HepG2 (cell line): Measurements from ENCODE around the gene GJA9. TPM values are rescaled to one million over a fixed set of nuclear protein-coding genes. Genes with fewer than 3 reads are reported as not detected.

Source experiments
- AGO2 ChIP-seq: fragments of 200-400 bp; formaldehyde crosslinking; optimal IDR thresholded peaks from 2 replicates; pipeline ENCODE3; 2017; ENCODE audit warnings: mild to moderate bottlenecking, low read depth, low read length, moderate library complexity
- DMAP1 ChIP-seq: IDR thresholded peaks from 2 replicates; pipeline ENCODE4 v1.6.1; 2016
- ETV5 ChIP-seq: IDR thresholded peaks from 2 replicates; pipeline ENCODE4 v1.6.1; 2018; ENCODE audit warnings: missing biosample characterization, missing genetic modification reagents, inconsistent platforms, borderline replicate concordance
- HNRNPUL1 ChIP-seq: fragments of 200-400 bp; formaldehyde crosslinking; IDR thresholded peaks from 2 replicates; pipeline ENCODE4 v1.6.1; 2017; ENCODE audit warnings: low read depth, mild to moderate bottlenecking, low read length, moderate library complexity
- MAF1 ChIP-seq: sonication (generic); formaldehyde crosslinking; IDR thresholded peaks from 2 replicates; pipeline ENCODE4 v1.5.0; 2020; ENCODE audit warnings: missing genetic modification reagents, borderline replicate concordance
- MTF1 ChIP-seq: sonication (generic); formaldehyde crosslinking; IDR thresholded peaks from 2 replicates; pipeline ENCODE4 v1.5.0; 2020; ENCODE audit warnings: missing genetic modification reagents
- MYNN ChIP-seq: sonication (generic); formaldehyde crosslinking; IDR thresholded peaks from 2 replicates; pipeline ENCODE4 v1.4.0; 2020; ENCODE audit warnings: mild to moderate bottlenecking, low read depth, missing genetic modification reagents
- PRMT3 ChIP-seq: sonication (generic); formaldehyde crosslinking; IDR thresholded peaks from 2 replicates; pipeline ENCODE4 v1.8.1; 2022; ENCODE audit warnings: low read depth, mild to moderate bottlenecking, moderate library complexity, missing genetic modification reagents, borderline replicate concordance
- TBX3 ChIP-seq: fragments of 450-650 bp; IDR thresholded peaks from 2 replicates; pipeline ENCODE4 v1.6.1; 2017; ENCODE audit warnings: antibody characterized with exemption, mild to moderate bottlenecking, inconsistent platforms, borderline replicate concordance
- TP53 ChIP-seq: sonication (generic); formaldehyde crosslinking; conservative IDR thresholded peaks from 2 replicates; pipeline ENCODE4 v1.4.0; 2020; ENCODE audit warnings: missing genetic modification reagents
- ZNF3 ChIP-seq: IDR thresholded peaks from 2 replicates; pipeline ENCODE4 v1.7.0; 2017; ENCODE audit warnings: inconsistent platforms
- ZNF564 ChIP-seq: sonication (generic); formaldehyde crosslinking; IDR thresholded peaks from 2 replicates; pipeline ENCODE4 v1.8.1; 2023; ENCODE audit warnings: mild to moderate bottlenecking, missing genetic modification reagents
- ZNF891 ChIP-seq: sonication (generic); formaldehyde crosslinking; IDR thresholded peaks from 2 replicates; pipeline ENCODE4 v1.5.0; 2020; ENCODE audit warnings: mild to moderate bottlenecking, missing genetic modification reagents
- polyA plus RNA-seq, 8 experiments: library from polyadenylated mRNA; depleted of rRNA in 3 of 8; stranded (reverse) in 7 of 8; unstranded in 1 of 8; fragments of >200 nt; fragmentation: Illumina TruSeq in 4 of 8; extraction: Trizol in 4 of 8; gene quantifications; 2 replicates each; pipeline versions ENCODE4 v1.2.1 to v1.2.3, GENCODE V29; 2011 to 2016; ENCODE audit warnings: low read depth in 4 of 8, missing spikeins in 1 of 8, mixed read lengths in 1 of 8; ENCODE audit not compliant: insufficient read depth in 1 of 8
- total RNA-seq, 5 experiments: library from RNA; depleted of rRNA; stranded (reverse); fragments of >200 nt; fragmentation: Illumina TruSeq; extraction: Trizol; gene quantifications; 2 replicates each; pipeline ENCODE4 v1.2.3, GENCODE V29; 2016; ENCODE audit warnings: low read depth in 1 of 5
- TF ChIP-seq, protein P1 (sequence below): sonication (generic); formaldehyde crosslinking; IDR thresholded peaks from 2 replicates; pipeline ENCODE4 v1.4.0; 2020; ENCODE audit warnings: missing genetic modification reagents
- TF ChIP-seq, protein P2 (sequence below): sonication (generic); formaldehyde crosslinking; IDR thresholded peaks from 2 replicates; pipeline ENCODE4 v1.4.0; 2020; ENCODE audit warnings: missing genetic modification reagents
- TF ChIP-seq, protein P3 (sequence below): sonication (generic); formaldehyde crosslinking; IDR thresholded peaks from 2 replicates; pipeline ENCODE4 v1.4.0; 2020; ENCODE audit warnings: missing genetic modification reagents, borderline replicate concordance

GJA9 gene
- total and polyA plus RNA-seq, 2 of the 13 experiments (the other 11 are each of a cell fraction or from before 2014, with no cell fraction given), result 0.08 to 0.13 TPM

DNA sequence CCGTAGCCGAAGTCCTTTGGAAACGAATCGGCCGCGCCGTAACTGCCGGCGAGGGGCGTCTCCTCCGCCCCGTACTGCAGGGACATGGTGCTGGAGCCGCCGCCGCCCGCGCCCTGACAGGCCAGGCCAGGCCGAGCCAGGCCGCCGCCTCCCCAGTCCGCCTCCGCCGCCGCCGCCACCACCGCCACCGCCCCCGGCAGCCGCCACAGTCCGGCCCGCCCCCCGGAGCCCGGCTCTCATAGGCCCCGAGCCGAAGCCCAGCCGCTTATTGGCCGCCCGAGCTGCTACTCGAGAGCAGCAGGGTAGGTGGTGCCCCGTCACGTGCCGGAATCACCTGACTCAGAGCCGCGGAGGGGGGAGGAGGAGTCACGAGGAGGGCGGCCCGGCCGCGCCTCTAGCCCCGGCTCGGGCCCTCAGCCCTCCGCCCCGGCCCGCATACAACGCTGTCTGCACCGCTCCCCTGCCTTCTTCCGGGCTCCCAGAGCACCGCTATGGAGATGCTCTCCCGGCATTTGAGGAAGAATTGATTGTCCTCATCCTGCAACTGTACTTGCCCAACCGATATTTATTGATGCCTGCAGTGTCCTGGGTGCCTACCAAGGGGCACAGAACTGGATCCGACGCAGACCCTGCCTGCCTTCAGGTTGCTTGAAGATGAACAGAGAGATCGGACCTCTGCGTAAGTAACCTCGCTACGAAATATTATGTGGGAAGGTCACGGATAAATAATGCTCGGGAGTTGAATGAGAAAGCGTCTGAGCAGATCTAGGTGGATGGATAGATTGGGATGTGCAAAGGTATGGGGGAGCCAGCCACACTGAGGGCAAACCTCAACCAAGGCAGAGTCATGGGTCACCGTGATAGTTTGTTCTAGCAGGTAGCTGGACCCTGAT lies 21.6 kb downstream of the GJA9 start, which contains the start of gene RRAGC (continued):
- TF ChIP-seq ETV5, result peak; percentile 24; the same call in 1 of the 2 replicates
- no peak for TF ChIP-seq ZNF891
- TF ChIP-seq AGO2, result no peak
- no peak for TF ChIP-seq ZNF3 (CRISPR knock-in tag)
- TF ChIP-seq MTF1 (CRISPR knock-in tag), result no peak
- TF ChIP-seq MYNN (CRISPR knock-in tag), result no peak
- TF ChIP-seq ZNF564 (CRISPR knock-in tag), result 0 out of 2 replicates have a peak, but pooled peaks have one; percentile 29
- no peak for TF ChIP-seq PRMT3 (CRISPR knock-in tag)
- TF ChIP-seq, protein P1, sequence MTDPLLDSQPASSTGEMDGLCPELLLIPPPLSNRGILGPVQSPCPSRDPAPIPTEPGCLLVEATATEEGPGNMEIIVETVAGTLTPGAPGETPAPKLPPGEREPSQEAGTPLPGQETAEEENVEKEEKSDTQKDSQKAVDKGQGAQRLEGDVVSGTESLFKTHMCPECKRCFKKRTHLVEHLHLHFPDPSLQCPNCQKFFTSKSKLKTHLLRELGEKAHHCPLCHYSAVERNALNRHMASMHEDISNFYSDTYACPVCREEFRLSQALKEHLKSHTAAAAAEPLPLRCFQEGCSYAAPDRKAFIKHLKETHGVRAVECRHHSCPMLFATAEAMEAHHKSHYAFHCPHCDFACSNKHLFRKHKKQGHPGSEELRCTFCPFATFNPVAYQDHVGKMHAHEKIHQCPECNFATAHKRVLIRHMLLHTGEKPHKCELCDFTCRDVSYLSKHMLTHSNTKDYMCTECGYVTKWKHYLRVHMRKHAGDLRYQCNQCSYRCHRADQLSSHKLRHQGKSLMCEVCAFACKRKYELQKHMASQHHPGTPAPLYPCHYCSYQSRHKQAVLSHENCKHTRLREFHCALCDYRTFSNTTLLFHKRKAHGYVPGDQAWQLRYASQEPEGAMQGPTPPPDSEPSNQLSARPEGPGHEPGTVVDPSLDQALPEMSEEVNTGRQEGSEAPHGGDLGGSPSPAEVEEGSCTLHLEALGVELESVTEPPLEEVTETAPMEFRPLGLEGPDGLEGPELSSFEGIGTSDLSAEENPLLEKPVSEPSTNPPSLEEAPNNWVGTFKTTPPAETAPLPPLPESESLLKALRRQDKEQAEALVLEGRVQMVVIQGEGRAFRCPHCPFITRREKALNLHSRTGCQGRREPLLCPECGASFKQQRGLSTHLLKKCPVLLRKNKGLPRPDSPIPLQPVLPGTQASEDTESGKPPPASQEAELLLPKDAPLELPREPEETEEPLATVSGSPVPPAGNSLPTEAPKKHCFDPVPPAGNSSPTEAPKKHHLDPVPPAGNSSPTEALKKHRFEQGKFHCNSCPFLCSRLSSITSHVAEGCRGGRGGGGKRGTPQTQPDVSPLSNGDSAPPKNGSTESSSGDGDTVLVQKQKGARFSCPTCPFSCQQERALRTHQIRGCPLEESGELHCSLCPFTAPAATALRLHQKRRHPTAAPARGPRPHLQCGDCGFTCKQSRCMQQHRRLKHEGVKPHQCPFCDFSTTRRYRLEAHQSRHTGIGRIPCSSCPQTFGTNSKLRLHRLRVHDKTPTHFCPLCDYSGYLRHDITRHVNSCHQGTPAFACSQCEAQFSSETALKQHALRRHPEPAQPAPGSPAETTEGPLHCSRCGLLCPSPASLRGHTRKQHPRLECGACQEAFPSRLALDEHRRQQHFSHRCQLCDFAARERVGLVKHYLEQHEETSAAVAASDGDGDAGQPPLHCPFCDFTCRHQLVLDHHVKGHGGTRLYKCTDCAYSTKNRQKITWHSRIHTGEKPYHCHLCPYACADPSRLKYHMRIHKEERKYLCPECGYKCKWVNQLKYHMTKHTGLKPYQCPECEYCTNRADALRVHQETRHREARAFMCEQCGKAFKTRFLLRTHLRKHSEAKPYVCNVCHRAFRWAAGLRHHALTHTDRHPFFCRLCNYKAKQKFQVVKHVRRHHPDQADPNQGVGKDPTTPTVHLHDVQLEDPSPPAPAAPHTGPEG (CRISPR knock-in tag), result no peak; the same call in 1 of the 2 replicates
- TF ChIP-seq, protein P2, sequence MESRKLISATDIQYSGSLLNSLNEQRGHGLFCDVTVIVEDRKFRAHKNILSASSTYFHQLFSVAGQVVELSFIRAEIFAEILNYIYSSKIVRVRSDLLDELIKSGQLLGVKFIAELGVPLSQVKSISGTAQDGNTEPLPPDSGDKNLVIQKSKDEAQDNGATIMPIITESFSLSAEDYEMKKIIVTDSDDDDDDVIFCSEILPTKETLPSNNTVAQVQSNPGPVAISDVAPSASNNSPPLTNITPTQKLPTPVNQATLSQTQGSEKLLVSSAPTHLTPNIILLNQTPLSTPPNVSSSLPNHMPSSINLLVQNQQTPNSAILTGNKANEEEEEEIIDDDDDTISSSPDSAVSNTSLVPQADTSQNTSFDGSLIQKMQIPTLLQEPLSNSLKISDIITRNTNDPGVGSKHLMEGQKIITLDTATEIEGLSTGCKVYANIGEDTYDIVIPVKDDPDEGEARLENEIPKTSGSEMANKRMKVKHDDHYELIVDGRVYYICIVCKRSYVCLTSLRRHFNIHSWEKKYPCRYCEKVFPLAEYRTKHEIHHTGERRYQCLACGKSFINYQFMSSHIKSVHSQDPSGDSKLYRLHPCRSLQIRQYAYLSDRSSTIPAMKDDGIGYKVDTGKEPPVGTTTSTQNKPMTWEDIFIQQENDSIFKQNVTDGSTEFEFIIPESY (CRISPR knock-in tag), result no peak; the same call in 1 of the 2 replicates
- TF ChIP-seq DMAP1 (CRISPR knock-in tag), result peak; percentile 60; the same call in 1 of the 2 replicates
- TF ChIP-seq MAF1 (CRISPR knock-in tag), result 0 out of 2 replicates have a peak, but pooled peaks have one; percentile 63
- no peak for TF ChIP-seq HNRNPUL1
- TF ChIP-seq TP53 (CRISPR knock-in tag), result no peak
- TF ChIP-seq TBX3, result peak; percentile 73; the same call in 1 of the 2 replicates
- TF ChIP-seq, protein P3, sequence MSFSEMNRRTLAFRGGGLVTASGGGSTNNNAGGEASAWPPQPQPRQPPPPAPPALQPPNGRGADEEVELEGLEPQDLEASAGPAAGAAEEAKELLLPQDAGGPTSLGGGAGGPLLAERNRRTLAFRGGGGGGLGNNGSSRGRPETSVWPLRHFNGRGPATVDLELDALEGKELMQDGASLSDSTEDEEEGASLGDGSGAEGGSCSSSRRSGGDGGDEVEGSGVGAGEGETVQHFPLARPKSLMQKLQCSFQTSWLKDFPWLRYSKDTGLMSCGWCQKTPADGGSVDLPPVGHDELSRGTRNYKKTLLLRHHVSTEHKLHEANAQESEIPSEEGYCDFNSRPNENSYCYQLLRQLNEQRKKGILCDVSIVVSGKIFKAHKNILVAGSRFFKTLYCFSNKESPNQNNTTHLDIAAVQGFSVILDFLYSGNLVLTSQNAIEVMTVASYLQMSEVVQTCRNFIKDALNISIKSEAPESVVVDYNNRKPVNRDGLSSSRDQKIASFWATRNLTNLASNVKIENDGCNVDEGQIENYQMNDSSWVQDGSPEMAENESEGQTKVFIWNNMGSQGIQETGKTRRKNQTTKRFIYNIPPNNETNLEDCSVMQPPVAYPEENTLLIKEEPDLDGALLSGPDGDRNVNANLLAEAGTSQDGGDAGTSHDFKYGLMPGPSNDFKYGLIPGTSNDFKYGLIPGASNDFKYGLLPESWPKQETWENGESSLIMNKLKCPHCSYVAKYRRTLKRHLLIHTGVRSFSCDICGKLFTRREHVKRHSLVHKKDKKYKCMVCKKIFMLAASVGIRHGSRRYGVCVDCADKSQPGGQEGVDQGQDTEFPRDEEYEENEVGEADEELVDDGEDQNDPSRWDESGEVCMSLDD (CRISPR knock-in tag), result no peak
